RWPE2 (cell line): ENCODE measurements around the gene TRHDE.

Experiments used
- ATAC-seq: fragments of 200-7000 bp; cut with Tn5 transposase; 3 replicates; pipeline ENCODE4 v1.9.1; 2021; ENCODE audit warnings: low read depth
- DNase-seq: peaks from one replicate; pipeline ENCODE4 v3.0.0-alpha.2; 2020; ENCODE audit warnings: low spot score
- H3K27ac ChIP-seq: fragments of 450-650 bp; 2 replicates; pipeline ENCODE4 v1.5.1; 2017; ENCODE audit warnings: mild to moderate bottlenecking; ENCODE audit not compliant: poor library complexity, severe bottlenecking
- H3K27me3 ChIP-seq: fragments of 250-450 bp; sonication (Bioruptor Pico); 2 replicates; pipeline ENCODE4 v1.5.1; 2021; ENCODE audit warnings: mild to moderate bottlenecking, moderate library complexity; ENCODE audit not compliant: insufficient read depth, poor library complexity, severe bottlenecking
- H3K36me3 ChIP-seq: fragments of 250-450 bp; sonication (Bioruptor Pico); 2 replicates; pipeline ENCODE4 v1.5.1; 2020; ENCODE audit warnings: low read depth, mild to moderate bottlenecking, moderate library complexity
- H3K4me1 ChIP-seq: fragments of 250-450 bp; sonication (Bioruptor Pico); 2 replicates; pipeline ENCODE4 v1.5.1; 2021; ENCODE audit warnings: mild to moderate bottlenecking, moderate library complexity; ENCODE audit not compliant: insufficient read depth, poor library complexity, severe bottlenecking
- H3K4me3 ChIP-seq: fragments of 250-450 bp; sonication (Bioruptor Pico); 2 replicates; pipeline ENCODE4 v1.5.1; 2021; ENCODE audit warnings: mild to moderate bottlenecking, moderate library complexity; ENCODE audit not compliant: severe bottlenecking
- H3K9me3 ChIP-seq: fragments of 250-450 bp; sonication (Bioruptor Pico); 2 replicates; pipeline ENCODE4 v1.5.1; 2021; ENCODE audit warnings: mild to moderate bottlenecking, moderate library complexity; ENCODE audit not compliant: severe bottlenecking
- TF ChIP-seq, protein P1 (sequence below): fragments of 450-650 bp; IDR thresholded peaks from one replicate; pipeline ENCODE4 v1.5.1; 2017; ENCODE audit warnings: mild to moderate bottlenecking, moderate library complexity; ENCODE audit not compliant: poor library complexity, severe bottlenecking

TRHDE gene

GRCh38 chr12:72578327-72578726 lies 306.2 kb downstream of the TRHDE start:
- no peaks in the 10 kb centered on the region for H3K4me1 ChIP-seq
- H3K4me3 ChIP-seq = no peak overlapping the region
- no peaks in the 10 kb centered on the region for H3K9me3 ChIP-seq
- no peak overlapping the region for H3K27ac ChIP-seq
- ATAC-seq (no peak), DNase-seq (no peak)
- H3K27me3 ChIP-seq = no peaks in the 10 kb centered on the region
- TF ChIP-seq, protein P1, sequence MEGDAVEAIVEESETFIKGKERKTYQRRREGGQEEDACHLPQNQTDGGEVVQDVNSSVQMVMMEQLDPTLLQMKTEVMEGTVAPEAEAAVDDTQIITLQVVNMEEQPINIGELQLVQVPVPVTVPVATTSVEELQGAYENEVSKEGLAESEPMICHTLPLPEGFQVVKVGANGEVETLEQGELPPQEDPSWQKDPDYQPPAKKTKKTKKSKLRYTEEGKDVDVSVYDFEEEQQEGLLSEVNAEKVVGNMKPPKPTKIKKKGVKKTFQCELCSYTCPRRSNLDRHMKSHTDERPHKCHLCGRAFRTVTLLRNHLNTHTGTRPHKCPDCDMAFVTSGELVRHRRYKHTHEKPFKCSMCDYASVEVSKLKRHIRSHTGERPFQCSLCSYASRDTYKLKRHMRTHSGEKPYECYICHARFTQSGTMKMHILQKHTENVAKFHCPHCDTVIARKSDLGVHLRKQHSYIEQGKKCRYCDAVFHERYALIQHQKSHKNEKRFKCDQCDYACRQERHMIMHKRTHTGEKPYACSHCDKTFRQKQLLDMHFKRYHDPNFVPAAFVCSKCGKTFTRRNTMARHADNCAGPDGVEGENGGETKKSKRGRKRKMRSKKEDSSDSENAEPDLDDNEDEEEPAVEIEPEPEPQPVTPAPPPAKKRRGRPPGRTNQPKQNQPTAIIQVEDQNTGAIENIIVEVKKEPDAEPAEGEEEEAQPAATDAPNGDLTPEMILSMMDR = no peak
- no peaks in the 10 kb centered on the region for H3K36me3 ChIP-seq

DNA sequence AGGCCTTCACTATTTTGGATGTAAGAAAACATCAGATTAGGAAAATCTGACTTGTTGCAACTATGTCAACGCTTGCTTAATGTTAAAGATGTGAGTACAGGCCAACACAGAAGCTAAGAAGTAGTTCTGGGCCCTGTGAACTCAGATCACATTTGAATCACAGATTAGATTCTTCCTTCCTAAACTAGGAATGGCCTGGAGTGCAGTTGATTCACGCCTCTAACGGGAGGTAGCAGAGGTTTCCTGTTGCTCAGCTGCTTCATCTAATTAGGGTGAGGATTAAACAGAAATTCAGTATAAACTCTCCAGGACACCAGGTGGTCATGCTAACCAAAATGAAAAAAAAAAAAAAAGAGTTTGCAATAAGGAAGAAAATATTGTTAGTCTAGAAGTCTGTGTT lies 314.3 kb downstream of the TRHDE start:
- ATAC-seq = no peak
- Histone ChIP-seq H3K27ac (no peak overlapping the region), H3K36me3 (no peaks in the 10 kb centered on the region), H3K9me3 (no peaks in the 10 kb centered on the region), H3K4me1 (no peaks in the 10 kb centered on the region), H3K4me3 (no peak overlapping the region), H3K27me3 (no peaks in the 10 kb centered on the region)
- TF ChIP-seq, protein P1 = no peak
- DNase-seq = no peak

GRCh38 chr12:72602581-72602980 lies 330.4 kb downstream of the TRHDE start:
- TF ChIP-seq, protein P1 = no peak
- H3K36me3 ChIP-seq = no peaks in the 10 kb centered on the region
- DNase-seq (no peak), ATAC-seq (no peak)
- H3K4me1 ChIP-seq = no peaks in the 10 kb centered on the region
- no peak overlapping the region for H3K4me3 ChIP-seq
- no peaks in the 10 kb centered on the region for H3K9me3 ChIP-seq
- peaks cover 12% of the 10 kb centered on the region for H3K27me3 ChIP-seq
- H3K27ac ChIP-seq = no peak overlapping the region

DNA sequence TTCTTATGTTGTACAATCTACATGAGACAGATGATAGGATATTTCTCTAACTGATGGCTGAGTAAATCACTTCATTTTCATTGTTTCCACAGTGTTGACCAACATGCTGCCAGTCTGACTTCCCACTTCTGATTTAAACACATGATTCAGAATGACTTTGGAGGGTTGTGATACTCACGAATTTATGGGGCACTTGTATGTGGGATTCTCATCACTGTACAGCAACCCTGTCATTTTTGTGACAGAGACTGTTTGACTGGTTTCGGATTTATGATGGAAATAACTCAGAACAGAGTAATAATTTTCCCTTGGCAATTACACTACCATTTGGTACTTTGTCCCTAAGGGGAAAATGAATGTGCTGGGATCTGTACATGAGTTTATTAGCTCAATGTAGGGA lies 333.8 kb downstream of the TRHDE start:
- TF ChIP-seq, protein P1 = no peak
- H3K9me3 ChIP-seq = no peaks in the 10 kb centered on the region
- H3K4me3 ChIP-seq = no peak overlapping the region
- no peak for ATAC-seq
- no peak overlapping the region for H3K27ac ChIP-seq
- H3K27me3 ChIP-seq = peaks cover 15% of the 10 kb centered on the region
- no peaks in the 10 kb centered on the region for H3K36me3 ChIP-seq
- no peak for DNase-seq
- no peaks in the 10 kb centered on the region for H3K4me1 ChIP-seq

- H3K9me3 ChIP-seq = no peaks in the 10 kb centered on the region
- DNase-seq = no peak
- ATAC-seq = no peak
- H3K4me3 ChIP-seq = no peak overlapping the region
- peaks cover 16% of the 10 kb centered on the region for H3K27me3 ChIP-seq
- TF ChIP-seq, protein P1 = no peak
- no peaks in the 10 kb centered on the region for H3K36me3 ChIP-seq
- H3K4me1 ChIP-seq = no peaks in the 10 kb centered on the region
- no peak overlapping the region for H3K27ac ChIP-seq
These were observed 338.2 kb downstream of the TRHDE start for GRCh38 chr12:72610342-72610741.
